UCSD-AML1 (cell line): ENCODE measurements around the gene NPAS1.

ENCODE experiments used
- DNase-seq: peaks from one replicate; lab custom pipeline; 2025; ENCODE audit not compliant: unreplicated experiment; lab: John Stamatoyannopoulos, UW

Gene NPAS1

DNA sequence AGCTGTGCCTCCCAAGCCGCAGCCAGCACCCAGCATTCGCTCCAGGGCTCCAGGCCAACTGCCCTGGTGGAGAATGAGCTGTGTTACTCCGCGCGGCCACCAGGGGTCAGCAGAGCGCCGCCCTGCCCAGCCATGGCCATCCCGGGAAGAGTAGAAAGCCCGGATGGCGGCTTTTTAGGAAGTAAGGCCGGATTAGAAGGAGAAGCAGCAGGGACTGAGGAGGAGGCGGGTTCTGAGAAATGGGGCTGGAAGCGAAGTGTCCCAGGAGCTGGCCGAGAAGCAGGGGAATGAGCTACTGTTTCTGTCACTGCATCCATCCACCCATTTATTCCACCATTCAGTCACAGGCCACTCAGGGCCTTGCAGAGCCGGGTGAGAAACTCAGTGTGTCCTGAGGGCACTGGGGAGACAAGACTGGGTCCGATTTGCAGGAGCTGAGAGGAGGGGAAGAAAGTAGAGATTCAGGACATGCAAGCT is 6.6 kb upstream of the NPAS1 start:
- peak; percentile 76 for DNase-seq

DNA sequence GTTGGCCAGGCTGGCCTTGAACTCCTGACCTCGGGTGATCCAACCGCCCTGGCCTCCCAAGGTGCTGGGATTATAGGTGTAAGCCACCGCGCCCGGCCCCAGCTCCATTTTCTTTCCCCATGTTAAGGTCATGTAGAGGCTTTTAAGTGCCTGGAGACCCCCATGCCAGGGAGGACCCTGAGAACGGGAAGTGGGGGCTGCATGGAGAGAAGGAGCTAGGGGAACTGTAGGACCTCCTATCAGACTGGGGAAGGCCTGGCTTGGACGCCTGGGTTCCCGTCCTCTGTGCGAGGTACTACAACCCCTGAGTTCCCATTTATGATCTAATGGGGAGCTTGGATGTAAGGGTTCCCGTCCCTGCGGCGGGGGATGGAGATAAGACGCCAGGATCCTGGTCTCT is 714 bp upstream of the NPAS1 start:
- no peak for DNase-seq

DNA sequence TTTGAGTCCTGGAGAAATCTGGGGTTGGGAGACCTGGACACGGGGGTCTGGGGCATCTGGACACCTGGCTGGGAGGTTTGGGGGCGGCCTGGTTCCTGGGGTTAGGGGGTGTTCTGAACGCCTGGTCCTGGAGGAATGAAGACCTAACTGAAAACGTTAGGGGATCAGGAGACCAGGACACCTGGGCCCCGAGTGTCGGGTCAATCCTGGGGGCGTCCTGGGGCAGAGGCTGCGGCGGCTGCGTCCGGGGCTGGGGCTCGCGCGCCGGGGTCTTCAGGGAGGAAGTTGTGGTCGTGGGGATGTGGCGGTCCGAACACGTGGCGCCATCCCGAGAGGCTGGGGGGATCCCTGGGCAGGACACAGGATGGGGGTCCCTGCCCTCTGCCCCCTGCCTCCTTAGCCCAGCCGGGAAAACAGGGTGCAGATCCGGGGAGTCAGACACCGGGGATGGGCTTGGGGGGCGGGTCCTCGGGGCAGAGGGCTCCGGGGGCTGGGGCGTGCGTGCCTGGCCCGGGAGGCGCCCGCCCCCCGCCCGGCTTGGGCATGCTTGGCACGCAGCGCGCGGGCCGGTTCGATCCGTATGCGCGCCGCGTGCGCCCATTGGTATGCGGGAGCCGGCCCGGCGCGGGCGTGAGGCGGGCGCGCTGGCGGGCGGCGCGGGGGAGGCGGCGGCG is 632 bp downstream of the NPAS1 start:
- DNase-seq: no peak

DNA sequence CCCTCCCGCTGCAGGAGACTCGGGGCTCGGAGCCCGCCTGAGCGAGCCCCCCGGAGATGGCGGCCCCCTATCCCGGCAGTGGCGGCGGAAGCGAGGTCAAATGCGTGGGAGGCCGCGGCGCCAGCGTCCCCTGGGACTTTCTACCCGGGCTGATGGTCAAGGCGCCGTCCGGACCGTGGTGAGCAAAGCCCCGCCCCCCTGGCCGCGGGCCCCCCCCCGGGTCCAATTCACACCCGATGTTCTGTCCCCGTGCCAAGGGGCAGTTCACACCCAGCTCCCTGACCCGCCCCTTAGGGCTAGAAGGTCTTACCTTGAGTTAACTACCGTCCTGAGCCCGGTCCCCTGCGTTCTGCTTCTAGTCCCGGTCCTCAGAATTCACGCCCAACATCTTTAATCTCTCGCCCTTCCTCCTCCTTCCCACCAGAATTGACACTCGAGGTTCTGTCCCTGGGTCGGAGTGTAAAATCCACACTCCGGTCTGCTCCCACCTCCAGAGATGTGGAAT is 1.4 kb downstream of the NPAS1 start:
- DNase-seq: no peak

DNA sequence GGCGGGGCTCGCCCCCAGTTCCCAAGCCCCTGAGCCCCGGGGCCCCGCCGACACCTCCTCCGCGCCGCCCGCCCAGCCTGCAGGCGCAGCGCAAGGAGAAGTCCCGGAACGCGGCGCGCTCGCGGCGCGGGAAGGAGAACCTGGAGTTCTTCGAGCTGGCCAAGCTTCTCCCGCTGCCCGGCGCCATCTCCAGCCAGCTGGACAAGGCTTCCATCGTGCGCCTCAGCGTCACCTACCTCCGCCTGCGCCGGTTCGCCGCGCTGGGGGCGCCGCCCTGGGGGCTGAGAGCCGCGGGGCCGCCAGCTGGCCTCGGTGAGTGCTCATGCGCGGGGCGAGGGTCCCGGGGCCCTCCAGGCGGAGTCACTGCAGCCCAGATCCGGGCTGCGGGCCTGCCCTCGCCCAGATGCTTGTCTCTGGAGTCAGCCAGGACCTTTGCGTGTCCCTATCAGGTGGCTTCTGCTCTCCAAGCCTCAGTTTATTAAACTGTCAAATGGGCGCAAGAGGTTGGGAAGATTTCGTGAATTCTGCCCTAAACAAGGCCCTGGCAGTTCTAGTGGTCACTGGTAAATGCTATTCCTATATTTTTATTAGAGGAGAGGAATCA is 2.0 kb downstream of the NPAS1 start:
- no peak for DNase-seq

DNA sequence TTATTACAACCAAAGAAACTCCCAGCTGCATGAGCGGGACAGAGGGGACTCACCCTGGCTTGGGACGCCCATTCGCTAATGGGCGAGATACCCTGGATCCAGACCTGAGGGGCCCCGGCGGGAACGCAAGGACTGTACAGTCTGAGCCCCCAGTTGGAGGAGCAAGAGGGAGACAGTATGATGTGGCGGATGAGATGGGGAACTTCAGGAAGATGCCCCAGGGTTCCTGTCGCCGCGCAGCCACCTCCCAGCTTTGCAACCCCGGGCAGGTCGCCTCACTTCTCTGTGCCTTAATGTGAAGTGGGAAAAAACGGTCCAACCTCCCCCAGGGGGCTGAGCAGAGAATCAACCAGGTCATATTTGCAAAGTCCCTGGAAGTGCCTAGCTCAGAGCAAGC is 2.5 kb downstream of the NPAS1 start:
- DNase-seq: no peak

DNA sequence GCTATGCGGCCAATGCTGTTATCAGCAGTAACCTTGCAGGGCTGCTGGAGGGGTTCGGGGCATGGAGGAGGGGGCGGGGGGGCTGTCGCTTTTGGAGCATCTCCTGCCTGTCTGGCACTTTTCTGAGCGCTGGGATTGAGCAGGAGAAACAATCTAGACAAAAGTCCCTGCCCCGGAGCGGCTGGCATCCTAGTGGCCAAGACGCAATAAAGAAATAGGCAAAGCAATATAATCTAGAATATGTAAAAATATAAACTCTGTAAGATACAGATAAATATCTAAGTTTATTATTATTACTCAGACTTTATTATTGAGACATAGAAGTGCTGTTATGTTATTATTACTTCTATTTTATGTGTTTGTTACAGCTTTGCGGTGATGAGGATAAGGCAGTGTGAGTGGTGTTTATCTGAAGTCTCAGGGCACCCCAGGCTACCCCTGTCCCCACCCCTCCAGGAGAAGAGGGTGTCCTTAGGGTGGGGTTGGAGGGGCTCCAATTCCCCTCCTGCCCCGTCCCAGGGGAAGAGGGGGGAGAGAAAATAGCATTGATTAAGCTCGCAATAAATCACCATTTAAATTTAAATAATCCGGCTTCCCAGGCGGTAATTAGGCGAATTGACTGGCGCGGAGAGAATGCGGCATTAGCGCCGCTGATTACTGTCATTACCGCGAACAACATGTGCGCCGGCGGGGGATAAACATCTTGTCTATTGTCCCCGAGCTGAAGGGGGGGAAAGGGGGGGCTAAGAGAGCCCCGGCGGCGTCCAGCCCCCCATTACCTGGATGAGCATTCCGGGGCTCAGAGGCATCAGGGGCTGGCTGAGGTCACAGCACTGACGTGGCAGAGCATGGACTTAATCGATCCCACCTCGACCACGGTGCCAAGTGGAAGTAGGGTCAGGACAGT is 3.2 kb downstream of the NPAS1 start:
- DNase-seq: no peak

DNA sequence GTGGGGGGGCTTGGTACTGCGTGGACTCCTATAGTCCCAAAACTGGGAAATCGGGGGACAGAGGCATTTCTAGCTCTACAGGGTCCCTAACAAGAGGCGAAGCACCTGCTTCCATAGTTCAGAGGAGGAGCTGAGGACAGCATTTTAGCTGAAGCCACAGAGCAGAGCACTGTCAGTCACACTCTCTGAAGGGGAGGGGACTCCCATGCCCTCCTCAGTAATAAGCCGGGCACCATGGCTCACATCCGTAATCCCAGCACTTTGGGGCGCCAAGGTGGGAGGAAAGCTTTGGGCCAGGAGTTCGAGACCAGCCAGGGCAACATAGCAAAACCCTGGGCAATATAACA is 3.8 kb downstream of the NPAS1 start:
- DNase-seq: no peak

DNA sequence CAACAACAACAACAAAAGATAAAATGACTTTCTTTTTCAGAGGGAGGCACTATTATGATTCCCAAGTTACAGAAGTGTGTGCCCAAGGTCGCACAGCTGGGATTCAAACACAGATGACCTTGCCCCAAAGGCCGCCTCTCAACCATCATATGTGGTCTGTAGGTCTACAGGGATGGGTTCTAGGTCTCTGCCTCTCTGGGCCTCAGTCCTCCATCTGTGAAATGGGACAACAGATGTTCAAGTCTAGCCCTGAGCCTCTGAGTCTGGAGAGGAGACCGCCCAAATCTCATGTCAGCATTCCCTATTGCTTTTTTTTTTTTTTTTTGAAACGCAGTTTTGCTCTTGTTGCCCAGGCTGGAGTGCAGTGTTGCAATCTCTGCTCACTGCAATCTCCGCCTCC is 4.9 kb downstream of the NPAS1 start:
- no peak for DNase-seq

DNA sequence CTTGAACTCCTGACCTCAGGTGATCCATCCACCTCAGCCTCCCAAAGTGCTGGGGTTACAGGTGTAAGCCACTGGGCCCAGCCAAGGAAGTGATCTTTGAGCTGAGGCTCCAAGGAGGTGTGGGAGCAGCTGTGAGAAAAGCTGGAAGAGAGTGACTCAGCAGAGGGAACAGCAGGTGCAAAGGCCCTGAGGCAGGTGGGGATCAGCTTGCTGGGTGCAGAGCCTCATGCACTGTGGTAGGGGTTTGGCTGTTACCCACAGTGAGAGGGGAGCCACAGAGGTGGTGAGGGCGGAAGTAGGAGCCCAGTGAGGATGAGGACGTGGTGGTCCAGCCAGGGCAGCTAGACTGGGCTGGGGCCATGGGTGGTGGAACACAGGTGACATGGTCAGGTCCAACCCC is 6.5 kb downstream of the NPAS1 start:
- DNase-seq: no peak

DNA sequence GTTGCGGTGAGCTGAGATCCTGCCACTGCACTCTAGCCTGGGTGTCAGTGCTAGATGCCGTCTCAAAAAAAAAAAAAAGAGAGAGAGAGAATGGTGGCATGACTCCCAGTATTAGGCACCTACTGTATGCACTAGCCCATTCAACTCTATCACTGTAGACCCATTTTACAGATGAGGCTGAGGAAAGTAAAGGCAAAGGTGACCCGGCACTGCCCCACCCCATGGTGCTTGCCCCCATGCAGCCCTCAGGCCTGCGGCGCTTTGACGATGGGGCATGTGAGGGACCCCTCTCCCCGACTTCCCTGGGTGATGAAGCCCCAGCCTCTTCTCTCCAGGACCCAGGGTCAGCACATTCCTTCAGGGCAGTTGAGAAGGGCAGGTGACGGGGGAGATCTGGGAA is 7.3 kb downstream of the NPAS1 start:
- DNase-seq: no peak

DNA sequence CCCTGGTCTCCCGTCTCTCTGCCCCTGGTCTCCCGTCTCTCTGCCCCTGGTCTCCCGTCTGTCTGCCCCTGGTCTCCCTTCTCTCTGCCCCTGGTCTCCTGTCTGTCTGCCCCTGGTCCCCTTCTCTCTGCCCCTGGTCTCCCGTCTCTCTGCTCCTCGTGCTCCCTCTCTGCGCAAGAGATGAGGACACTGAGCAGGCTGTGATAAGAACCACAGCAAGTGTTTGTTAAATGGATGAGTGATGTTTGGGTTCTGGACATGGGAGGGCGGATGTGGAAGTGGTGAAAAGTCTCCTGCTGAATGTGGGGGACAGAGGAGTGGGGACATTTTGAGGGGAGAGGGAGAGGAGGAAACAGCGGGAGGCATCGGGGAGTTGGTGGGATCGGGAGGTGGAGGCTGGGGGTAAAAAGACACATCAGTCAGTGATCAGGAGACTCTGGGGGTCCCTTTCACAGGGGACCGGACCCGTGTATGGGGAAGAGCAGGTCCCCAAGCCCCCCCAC is 8.0 kb downstream of the NPAS1 start:
- DNase-seq: no peak

DNA sequence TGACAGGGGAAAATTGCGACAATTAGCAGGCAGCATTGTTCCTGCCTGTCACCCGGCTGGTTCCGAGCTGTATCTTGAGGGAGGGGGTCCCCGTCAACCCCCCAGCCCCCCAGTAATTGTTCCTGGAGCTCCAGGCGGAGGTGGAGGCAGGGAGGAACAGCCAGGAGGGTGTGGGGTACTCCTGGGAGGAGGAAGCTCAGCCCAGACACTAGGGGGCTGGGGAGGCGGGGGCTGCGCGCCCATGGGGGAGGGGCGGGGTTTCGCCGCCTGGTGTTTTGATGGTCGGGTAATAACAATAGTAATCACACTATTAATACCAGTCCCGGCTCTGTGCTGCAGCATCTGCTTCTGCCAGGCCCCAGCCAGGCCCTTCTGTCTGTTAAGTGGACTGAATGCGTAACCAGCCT is 8.6 kb downstream of the NPAS1 start:
- no peak for DNase-seq

DNA sequence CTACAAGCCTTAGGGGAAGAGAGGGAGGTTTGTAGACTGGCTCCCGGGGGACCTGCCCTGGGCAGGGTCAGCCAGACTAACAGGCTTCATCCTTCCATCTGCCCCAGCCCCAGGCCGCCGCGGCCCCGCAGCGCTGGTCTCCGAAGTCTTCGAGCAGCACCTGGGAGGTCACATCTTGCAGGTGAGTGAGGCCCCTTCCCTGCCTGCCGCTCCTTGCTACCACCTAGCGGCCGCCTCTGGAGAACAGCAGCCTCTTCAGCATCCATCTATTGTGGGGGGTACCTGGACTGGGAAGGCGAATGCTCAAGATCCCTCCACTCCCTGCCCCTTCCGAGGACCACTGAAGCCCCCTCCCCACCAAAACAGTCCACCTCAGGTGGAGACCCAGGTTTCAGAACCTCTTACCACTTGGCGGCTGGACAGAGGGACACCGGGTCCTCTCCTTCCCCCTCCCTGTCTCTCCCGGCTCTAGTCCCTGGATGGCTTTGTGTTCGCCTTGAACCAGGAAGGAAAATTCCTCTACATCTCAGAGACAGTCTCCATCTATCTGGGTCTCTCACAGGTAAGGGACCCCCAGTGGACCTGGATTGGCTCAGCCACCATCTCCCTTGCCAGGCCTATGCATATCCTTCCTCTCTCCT is 12.7 kb downstream of the NPAS1 start:
- DNase-seq: peak; percentile 46

DNA sequence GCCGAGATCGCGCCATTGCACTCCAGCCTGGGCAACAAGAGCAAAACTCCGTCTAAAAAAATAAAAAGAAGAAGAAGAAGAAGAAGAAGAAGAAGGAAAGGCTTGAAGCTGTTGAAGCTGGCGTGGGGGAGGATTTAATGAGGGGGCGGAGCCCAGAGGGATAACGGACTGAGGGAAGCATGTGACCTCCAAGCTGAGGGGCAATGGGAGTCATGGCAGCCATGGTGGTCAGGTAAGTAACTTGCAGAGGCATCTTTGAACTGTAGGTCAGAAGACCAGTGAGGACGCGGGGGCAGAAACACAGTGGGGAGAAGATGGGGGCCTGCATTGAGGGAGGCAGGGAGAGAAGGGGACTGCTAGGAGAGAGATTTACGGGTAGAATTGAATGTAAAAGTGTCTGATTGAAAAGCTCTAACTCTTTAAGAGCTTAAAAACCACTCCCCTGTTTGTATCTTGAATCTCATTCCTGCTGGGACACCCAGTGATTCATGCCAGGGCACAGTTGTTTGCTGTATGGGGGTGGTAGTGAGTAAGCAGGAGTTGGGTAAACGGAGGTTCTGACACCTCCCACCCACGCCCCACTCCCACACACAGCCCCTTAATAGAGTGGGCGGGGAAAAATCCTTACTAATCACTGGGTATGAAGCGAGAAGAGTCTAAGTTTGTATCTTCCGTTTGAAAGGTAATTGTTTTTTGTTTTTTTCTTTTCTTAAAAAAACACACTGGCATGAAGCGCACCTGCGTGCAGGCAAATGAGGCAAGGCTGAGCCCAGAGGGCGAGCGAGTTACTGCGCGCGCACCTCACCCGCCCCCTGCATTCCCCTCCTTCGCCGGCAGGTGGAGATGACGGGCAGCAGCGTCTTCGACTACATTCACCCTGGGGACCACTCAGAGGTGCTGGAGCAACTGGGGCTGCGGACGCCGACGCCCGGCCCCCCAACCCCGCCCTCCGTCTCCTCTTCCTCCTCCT is 15.8 kb downstream of the NPAS1 start:
- peak; percentile 92 for DNase-seq

DNA sequence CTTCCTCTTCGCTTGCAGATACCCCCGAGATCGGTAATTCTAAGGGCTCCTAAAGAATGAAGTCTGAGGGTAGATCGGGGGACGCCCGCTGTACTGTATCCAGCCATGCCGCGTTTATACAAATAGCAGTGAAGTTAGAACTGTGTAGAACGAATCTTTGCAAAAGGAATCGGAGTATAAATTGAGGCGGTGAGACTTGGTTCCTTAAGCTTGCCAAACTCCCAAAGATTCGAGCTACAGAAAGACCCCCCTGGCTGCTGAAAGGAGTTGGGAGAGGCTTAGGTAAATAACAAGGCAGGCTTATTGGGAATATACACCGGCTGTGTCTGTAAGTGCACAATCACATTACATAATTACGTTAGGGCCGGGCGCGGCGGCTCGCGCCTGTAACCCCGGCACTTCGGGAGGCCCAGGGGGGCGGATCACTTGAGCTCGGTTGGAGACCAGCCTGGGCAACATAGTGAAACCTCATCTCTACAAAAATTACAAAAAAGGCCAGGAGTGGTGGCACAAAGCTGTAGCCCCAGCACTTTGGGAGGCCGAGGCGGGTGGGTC is 16.5 kb downstream of the NPAS1 start:
- no peak for DNase-seq

DNA sequence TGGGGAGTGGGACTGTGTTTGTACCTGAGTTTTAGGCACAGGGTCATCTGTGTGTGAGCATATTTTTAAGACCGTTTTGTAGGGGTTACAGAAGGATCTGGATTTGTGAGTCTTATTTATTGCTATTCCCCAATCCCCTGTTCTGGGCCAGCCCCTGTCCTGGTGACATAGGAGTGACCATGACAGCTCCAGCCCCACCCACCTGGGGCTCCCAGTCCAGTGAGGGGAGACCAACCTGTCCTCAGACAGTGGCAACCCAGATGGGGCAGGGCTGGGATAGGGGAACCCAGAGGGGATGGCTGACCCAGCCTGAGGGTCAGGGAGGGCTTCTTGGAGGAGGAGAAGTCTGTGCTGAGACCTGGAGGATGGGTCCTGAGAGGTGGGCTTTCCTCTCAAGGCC is 18.1 kb downstream of the NPAS1 start:
- no peak for DNase-seq

DNA sequence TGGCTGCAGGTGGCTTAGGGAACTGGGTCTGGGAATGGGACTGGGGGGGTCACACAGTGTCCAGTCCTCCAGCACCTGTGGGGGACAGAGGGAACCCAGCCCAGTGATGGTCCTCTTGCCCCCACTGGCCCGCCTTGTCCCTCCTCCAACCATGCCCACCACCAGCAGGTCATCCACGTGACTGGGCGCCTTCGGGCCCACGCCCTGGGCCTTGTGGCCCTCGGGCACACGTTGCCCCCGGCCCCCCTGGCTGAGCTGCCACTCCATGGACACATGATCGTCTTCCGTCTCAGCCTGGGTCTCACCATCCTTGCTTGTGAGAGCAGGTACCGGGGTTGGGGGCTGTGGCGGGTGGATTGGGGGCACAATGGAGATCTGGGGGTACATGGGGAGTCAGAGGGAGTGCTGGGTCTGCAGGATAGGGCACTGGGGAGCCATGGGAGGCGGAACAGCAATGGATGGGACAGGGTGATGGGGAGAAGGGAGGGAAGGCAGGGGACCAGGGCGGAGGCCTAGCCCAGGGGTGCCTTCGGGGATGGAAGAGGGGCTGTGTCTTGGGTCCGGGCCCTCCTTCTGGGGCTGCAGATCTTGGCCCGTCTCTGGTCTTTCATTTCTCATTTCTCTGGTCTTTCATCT is 19.7 kb downstream of the NPAS1 start:
- no peak for DNase-seq

DNA sequence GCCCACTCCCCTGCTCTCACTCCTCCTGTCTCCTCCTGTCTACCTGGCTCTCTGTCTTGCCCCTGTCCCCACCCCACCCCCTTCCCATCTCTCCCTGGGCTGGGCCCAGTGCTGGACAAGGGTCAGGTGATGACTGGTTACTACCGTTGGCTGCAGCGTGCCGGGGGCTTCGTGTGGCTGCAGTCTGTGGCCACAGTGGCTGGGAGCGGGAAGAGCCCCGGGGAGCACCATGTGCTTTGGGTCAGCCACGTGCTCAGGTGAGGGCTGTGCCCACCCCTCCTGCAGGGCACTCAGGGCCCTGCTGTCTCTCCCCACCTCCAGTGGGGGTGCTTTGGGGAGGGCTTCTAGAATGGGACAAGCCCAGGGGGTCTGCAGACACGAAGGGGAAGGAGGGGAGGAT is 21.2 kb downstream of the NPAS1 start:
- DNase-seq: no peak
